ENCODE measurements around the gene PAXIP1. TPM values are rescaled to one million over a fixed set of nuclear protein-coding genes. Genes with fewer than 3 reads are reported as not detected.
"Not testable (repeated sequence)": the region's sequence is repeated elsewhere in the genome, so short reads cannot be mapped to it uniquely, and the experiment has no call there.

Gene PAXIP1
- polyA plus RNA-seq, 1 donor: 13.9 TPM

DNA sequence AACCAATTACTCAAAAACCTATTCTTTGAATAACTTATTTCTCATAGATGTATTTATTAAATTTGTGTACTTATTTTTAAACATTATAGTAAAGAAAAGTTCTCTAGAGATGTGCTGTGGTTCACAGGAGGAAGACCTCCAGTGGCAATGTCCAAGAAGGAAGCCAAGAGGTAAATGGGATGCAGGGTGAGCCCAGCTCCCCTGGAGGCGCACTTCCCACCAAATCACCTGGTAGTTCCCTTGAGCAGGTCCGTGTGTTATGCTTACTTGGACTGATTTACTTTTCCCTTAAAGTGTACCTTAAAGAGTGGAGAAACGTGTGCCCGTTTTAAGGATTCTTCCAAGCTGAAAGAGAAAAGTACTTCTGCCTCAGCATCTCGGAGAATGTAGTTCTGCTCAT, 55.3 kb downstream of the PAXIP1 start:
- WGBS (ENCODE audit: insufficient coverage, low lambda C conversion rate): 0% methylated on average over 1 of the region's 5 CpGs
- Histone ChIP-seq H3K4me3 (ENCODE audit: low read length) (no peak overlapping the region), H3K27me3 (ENCODE audit: control insufficient read depth, insufficient read depth, low read length) (no peaks in the 10 kb centered on the region), H3K4me1 (ENCODE audit: control insufficient read depth, insufficient read depth, low read length) (no peaks in the 10 kb centered on the region), H3K9me3 (ENCODE audit: control insufficient read depth, low read depth, low read length) (no peaks in the 10 kb centered on the region), H3K27ac (ENCODE audit: low read length) (no peak overlapping the region), H3K36me3 (ENCODE audit: control insufficient read depth, insufficient read depth, low read length) (peaks cover 58% of the 10 kb centered on the region)
- DNase-seq: no peak

GRCh38 chr7:154946166-154946565, 56.8 kb downstream of the PAXIP1 start:
- H3K9me3 ChIP-seq (ENCODE audit: control insufficient read depth, low read depth, low read length): no peaks in the 10 kb centered on the region
- WGBS (ENCODE audit: insufficient coverage, low lambda C conversion rate): 100% methylated on average over 2 of the region's 7 CpGs
- no peaks in the 10 kb centered on the region for H3K27me3 ChIP-seq (ENCODE audit: control insufficient read depth, insufficient read depth, low read length)
- H3K4me3 ChIP-seq (ENCODE audit: low read length): no peak overlapping the region
- no peak overlapping the region for H3K27ac ChIP-seq (ENCODE audit: low read length)
- H3K4me1 ChIP-seq (ENCODE audit: control insufficient read depth, insufficient read depth, low read length): no peaks in the 10 kb centered on the region
- no peak for DNase-seq
- H3K36me3 ChIP-seq (ENCODE audit: control insufficient read depth, insufficient read depth, low read length): peaks cover 51% of the 10 kb centered on the region

- Histone ChIP-seq H3K27me3 (ENCODE audit: control insufficient read depth, insufficient read depth, low read length) (no peaks in the 10 kb centered on the region), H3K4me3 (ENCODE audit: low read length) (no peak overlapping the region), H3K9me3 (ENCODE audit: control insufficient read depth, low read depth, low read length) (no peaks in the 10 kb centered on the region), H3K27ac (ENCODE audit: low read length) (no peak overlapping the region), H3K4me1 (ENCODE audit: control insufficient read depth, insufficient read depth, low read length) (no peaks in the 10 kb centered on the region), H3K36me3 (ENCODE audit: control insufficient read depth, insufficient read depth, low read length) (peaks cover 37% of the 10 kb centered on the region)
- WGBS (ENCODE audit: insufficient coverage, low lambda C conversion rate): no CpG with 5 or more reads among the region's 9 CpGs
- DNase-seq: no peak
These were observed 59.0 kb downstream of the PAXIP1 start for GRCh38 chr7:154943906-154944305.

DNA sequence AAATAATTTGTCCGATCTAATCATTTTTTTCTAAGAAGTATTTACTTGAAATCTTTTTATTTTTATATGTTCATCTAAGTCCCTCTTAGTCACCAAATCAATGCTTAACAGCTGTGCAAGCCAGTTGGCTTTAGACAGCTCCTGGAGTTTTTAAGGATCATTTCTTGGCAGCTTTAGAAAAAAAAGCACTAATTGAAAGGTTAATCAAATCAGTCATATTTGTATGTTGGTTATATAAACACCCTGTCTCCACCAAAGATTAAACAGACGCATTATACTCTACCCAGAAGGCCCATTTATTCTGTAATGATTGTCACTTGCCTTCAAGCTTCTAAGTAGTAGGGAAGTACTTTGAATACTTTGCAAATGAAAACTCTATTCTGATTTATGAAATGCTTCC, 60.2 kb downstream of the PAXIP1 start:
- no peak for DNase-seq
- no peaks in the 10 kb centered on the region for H3K4me1 ChIP-seq (ENCODE audit: control insufficient read depth, insufficient read depth, low read length)
- H3K4me3 ChIP-seq (ENCODE audit: low read length): no peak overlapping the region
- H3K9me3 ChIP-seq (ENCODE audit: control insufficient read depth, low read depth, low read length): no peaks in the 10 kb centered on the region
- H3K27me3 ChIP-seq (ENCODE audit: control insufficient read depth, insufficient read depth, low read length): no peaks in the 10 kb centered on the region
- WGBS (ENCODE audit: insufficient coverage, low lambda C conversion rate): 86% methylated on average over 1 of the region's 2 CpGs
- H3K27ac ChIP-seq (ENCODE audit: low read length): no peak overlapping the region
- H3K36me3 ChIP-seq (ENCODE audit: control insufficient read depth, insufficient read depth, low read length): peaks cover 31% of the 10 kb centered on the region

GRCh38 chr7:154937837-154938236, 65.1 kb downstream of the PAXIP1 start:
- no peaks in the 10 kb centered on the region for H3K36me3 ChIP-seq (ENCODE audit: control insufficient read depth, insufficient read depth, low read length)
- 100% methylated on average over 1 of the region's 1 CpG for WGBS (ENCODE audit: insufficient coverage, low lambda C conversion rate)
- H3K4me3 ChIP-seq (ENCODE audit: low read length): no peak overlapping the region
- no peaks in the 10 kb centered on the region for H3K4me1 ChIP-seq (ENCODE audit: control insufficient read depth, insufficient read depth, low read length)
- H3K27me3 ChIP-seq (ENCODE audit: control insufficient read depth, insufficient read depth, low read length): no peaks in the 10 kb centered on the region
- H3K27ac ChIP-seq (ENCODE audit: low read length): no peak overlapping the region
- H3K9me3 ChIP-seq (ENCODE audit: control insufficient read depth, low read depth, low read length): peaks cover 7% of the 10 kb centered on the region
- DNase-seq: no peak

DNA sequence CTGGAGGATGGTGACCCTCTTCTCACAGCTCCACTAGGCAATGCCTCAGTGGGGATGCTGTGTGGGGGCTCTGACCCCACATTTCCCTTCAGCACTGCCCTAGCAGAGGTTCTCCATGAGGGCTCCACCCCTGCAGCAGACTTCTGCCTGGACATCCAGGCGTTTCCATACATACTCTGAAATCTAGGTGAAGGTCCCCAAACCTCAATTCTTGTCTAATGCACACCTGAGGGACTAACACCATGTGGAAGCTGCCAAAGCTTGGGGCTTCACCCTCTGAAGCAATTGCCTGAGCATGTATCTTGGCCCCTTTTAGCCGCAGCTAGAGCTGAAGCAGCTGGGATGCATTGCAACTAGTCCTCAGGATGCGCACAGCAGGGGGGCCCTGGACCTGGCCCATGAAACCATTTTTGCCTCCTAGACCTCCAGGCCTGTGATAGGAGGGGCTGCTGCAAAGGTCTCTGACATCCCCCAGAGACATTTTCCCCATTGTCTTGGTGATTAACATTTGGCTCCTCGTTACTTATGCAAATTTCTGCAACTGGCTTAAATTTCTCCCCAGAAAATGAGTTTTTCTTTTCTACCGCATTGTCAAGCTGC, 68.5 kb downstream of the PAXIP1 start:
- WGBS (ENCODE audit: insufficient coverage, low lambda C conversion rate): 100% methylated on average over 1 of the region's 5 CpGs
- not testable (repeated sequence) for H3K36me3 ChIP-seq (ENCODE audit: control insufficient read depth, insufficient read depth, low read length); H3K4me1 ChIP-seq (ENCODE audit: control insufficient read depth, insufficient read depth, low read length); DNase-seq; H3K4me3 ChIP-seq (ENCODE audit: low read length); H3K9me3 ChIP-seq (ENCODE audit: control insufficient read depth, low read depth, low read length); H3K27me3 ChIP-seq (ENCODE audit: control insufficient read depth, insufficient read depth, low read length); H3K27ac ChIP-seq (ENCODE audit: low read length)

DNA sequence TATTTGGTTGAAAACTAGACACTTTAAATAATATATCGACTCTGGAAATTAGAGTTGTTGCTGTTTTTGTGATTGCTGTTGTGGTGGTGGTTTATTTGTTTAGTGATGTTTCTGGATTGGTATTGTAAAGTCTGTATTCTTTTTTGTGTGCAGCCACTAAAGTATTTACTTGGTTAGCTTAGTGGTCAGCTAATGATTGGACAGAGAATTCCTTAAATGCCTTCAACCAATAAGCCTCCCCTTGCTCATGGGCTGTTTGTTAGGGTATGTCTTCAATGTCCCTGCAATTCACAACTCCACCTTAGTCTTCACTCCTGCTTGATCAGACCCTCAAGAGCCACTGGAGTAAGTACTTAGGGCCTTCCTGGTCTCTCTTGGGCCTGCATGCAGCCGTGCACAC, 71.0 kb downstream of the PAXIP1 start:
- peaks cover 2% of the 10 kb centered on the region for H3K36me3 ChIP-seq (ENCODE audit: control insufficient read depth, insufficient read depth, low read length)
- peaks cover 7% of the 10 kb centered on the region for H3K9me3 ChIP-seq (ENCODE audit: control insufficient read depth, low read depth, low read length)
- H3K4me3 ChIP-seq (ENCODE audit: low read length): no peak overlapping the region
- no peak overlapping the region for H3K27ac ChIP-seq (ENCODE audit: low read length)
- H3K27me3 ChIP-seq (ENCODE audit: control insufficient read depth, insufficient read depth, low read length): no peaks in the 10 kb centered on the region
- no CpG with 5 or more reads among the region's 2 CpGs for WGBS (ENCODE audit: insufficient coverage, low lambda C conversion rate)
- no peaks in the 10 kb centered on the region for H3K4me1 ChIP-seq (ENCODE audit: control insufficient read depth, insufficient read depth, low read length)
- DNase-seq: no peak

DNA sequence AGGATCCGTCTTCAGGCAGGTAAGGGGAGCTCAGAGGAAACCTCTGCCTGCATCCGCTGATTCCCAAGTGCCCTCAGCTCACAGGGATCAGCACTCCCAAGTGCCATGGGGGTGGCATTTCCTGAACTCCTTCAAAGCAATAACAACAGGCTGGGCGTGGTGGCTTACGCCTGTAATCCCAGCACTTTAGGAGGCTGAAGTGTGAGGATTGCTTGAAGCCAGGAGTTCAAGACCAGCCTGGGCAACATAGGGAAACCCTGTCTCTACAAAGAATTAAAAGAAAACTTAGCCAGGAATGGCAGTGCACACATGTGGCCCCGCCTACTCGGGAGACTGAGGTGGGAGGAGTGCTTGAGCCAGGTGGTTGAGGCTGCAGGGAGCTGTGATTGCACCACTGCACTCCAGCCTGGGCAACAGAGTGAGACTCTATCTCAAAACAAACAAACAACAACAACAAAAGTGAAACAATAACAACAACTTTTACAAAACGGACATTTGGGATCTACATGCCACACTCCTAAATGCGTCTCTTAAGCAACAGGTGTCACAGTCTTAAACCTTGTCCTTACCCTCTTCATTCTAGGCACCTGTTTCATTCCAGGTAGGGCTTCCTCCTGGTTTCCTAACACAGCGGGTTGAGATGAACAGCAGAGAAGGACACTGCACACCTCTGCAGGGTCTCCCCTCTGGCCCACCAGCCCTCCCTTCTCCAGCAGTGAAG, 73.8 kb downstream of the PAXIP1 start:
- Histone ChIP-seq H3K36me3 (ENCODE audit: control insufficient read depth, insufficient read depth, low read length) (peaks cover 2% of the 10 kb centered on the region), H3K4me3 (ENCODE audit: low read length) (peak overlapping the region; percentile 53), H3K9me3 (ENCODE audit: control insufficient read depth, low read depth, low read length) (peaks cover 2% of the 10 kb centered on the region), H3K27ac (ENCODE audit: low read length) (peak overlapping the region; percentile 59), H3K4me1 (ENCODE audit: control insufficient read depth, insufficient read depth, low read length) (no peaks in the 10 kb centered on the region), H3K27me3 (ENCODE audit: control insufficient read depth, insufficient read depth, low read length) (no peaks in the 10 kb centered on the region)
- no peak for DNase-seq
- 87% methylated on average over 3 of the region's 9 CpGs for WGBS (ENCODE audit: insufficient coverage, low lambda C conversion rate)

GRCh38 chr7:154928136-154929005, 74.6 kb downstream of the PAXIP1 start:
- H3K27me3 ChIP-seq (ENCODE audit: control insufficient read depth, insufficient read depth, low read length): no peaks in the 10 kb centered on the region
- peaks cover 2% of the 10 kb centered on the region for H3K36me3 ChIP-seq (ENCODE audit: control insufficient read depth, insufficient read depth, low read length)
- no peaks in the 10 kb centered on the region for H3K9me3 ChIP-seq (ENCODE audit: control insufficient read depth, low read depth, low read length)
- peak; percentile 80 to 92 for DNase-seq
- peak overlapping the region; percentile 53 for H3K4me3 ChIP-seq (ENCODE audit: low read length)
- no peaks in the 10 kb centered on the region for H3K4me1 ChIP-seq (ENCODE audit: control insufficient read depth, insufficient read depth, low read length)
- WGBS (ENCODE audit: insufficient coverage, low lambda C conversion rate): 13% methylated on average over 5 of the region's 17 CpGs
- peak overlapping the region; percentile 59 for H3K27ac ChIP-seq (ENCODE audit: low read length)

GRCh38 chr7:154927624-154928125, 75.2 kb downstream of the PAXIP1 start:
- DNase-seq: peak; percentile 67 to 74
- WGBS (ENCODE audit: insufficient coverage, low lambda C conversion rate): no CpG with 5 or more reads among the region's 5 CpGs
- peak overlapping the region; percentile 59 for H3K27ac ChIP-seq (ENCODE audit: low read length)
- H3K36me3 ChIP-seq (ENCODE audit: control insufficient read depth, insufficient read depth, low read length): peaks cover 2% of the 10 kb centered on the region
- no peaks in the 10 kb centered on the region for H3K4me1 ChIP-seq (ENCODE audit: control insufficient read depth, insufficient read depth, low read length)
- H3K9me3 ChIP-seq (ENCODE audit: control insufficient read depth, low read depth, low read length): no peaks in the 10 kb centered on the region
- H3K27me3 ChIP-seq (ENCODE audit: control insufficient read depth, insufficient read depth, low read length): peaks cover 2% of the 10 kb centered on the region
- H3K4me3 ChIP-seq (ENCODE audit: low read length): peak overlapping the region; percentile 53
